Astrocyte (in vitro differentiated cells and primary cell): ENCODE data around the gene AOC1. TPM values are rescaled to one million over a fixed set of nuclear protein-coding genes. Genes with fewer than 3 reads are reported as not detected.

Experiments used
- DNase-seq: peaks from one replicate; pipeline ENCODE4 v3.0.0-alpha.2; 2010; ENCODE audit warnings: low read depth
- FAIRE-seq: peaks from 2 replicates; lab custom pipeline; 2011; peaks lifted over from hg19 to GRCh38; lab: Jason Lieb, UNC
- H2AFZ ChIP-seq: 2 replicates; pipeline ENCODE4 v1.6.0; 2012; ENCODE audit warnings: low read depth, low read length, inconsistent platforms
- H3K27ac ChIP-seq: 2 replicates; pipeline ENCODE4 v1.5.1; 2011; ENCODE audit warnings: low read depth, low read length, inconsistent platforms
- H3K27me3 ChIP-seq: 2 replicates; pipeline ENCODE4 v1.6.0; 2011; ENCODE audit warnings: low read length, inconsistent platforms; ENCODE audit not compliant: insufficient read depth
- H3K36me3 ChIP-seq: 2 replicates; pipeline ENCODE4 v1.5.1; 2011; ENCODE audit warnings: low read length, inconsistent platforms; ENCODE audit not compliant: insufficient read depth
- H3K4me1 ChIP-seq: 2 replicates; pipeline ENCODE4 v1.5.1; 2011; ENCODE audit warnings: low read length, inconsistent platforms; ENCODE audit not compliant: insufficient read depth
- H3K4me2 ChIP-seq: 2 replicates; pipeline ENCODE4 v1.6.0; 2012; ENCODE audit warnings: low read length, inconsistent platforms
- H3K4me3 ChIP-seq: 2 replicates; pipeline ENCODE4 v1.5.1; 2011; ENCODE audit warnings: low read depth, mild to moderate bottlenecking, low read length, inconsistent platforms; ENCODE audit not compliant: insufficient read depth
- H3K79me2 ChIP-seq: 2 replicates; pipeline ENCODE4 v1.6.0; 2012; ENCODE audit warnings: mild to moderate bottlenecking, low read length, inconsistent platforms; ENCODE audit not compliant: insufficient read depth
- H3K9ac ChIP-seq: 2 replicates; pipeline ENCODE4 v1.6.0; 2012; ENCODE audit warnings: mild to moderate bottlenecking, low read length, inconsistent platforms
- H3K9me3 ChIP-seq: 2 replicates; pipeline ENCODE4 v1.5.1; 2012; ENCODE audit warnings: low read depth, mild to moderate bottlenecking, low read length, inconsistent platforms; ENCODE audit not compliant: insufficient read depth
- H4K20me1 ChIP-seq: 2 replicates; pipeline ENCODE4 v1.6.0; 2012; ENCODE audit warnings: low read length, inconsistent platforms; ENCODE audit not compliant: insufficient read depth
- H3K27ac Mint-ChIP-seq: one replicate; pipeline ENCODE4 v1.8.0; 2021; ENCODE audit warnings: mild to moderate bottlenecking, mixed read lengths; ENCODE audit not compliant: unreplicated experiment
- H3K27me3 Mint-ChIP-seq: one replicate; pipeline ENCODE4 v1.8.0; 2021; ENCODE audit warnings: low read depth, mixed read lengths; ENCODE audit not compliant: unreplicated experiment
- H3K36me3 Mint-ChIP-seq: one replicate; pipeline ENCODE4 v1.8.0; 2021; ENCODE audit warnings: low read depth, mixed read lengths; ENCODE audit not compliant: unreplicated experiment
- H3K4me1 Mint-ChIP-seq: one replicate; pipeline ENCODE4 v1.8.0; 2021; ENCODE audit warnings: low read depth, mixed read lengths; ENCODE audit not compliant: unreplicated experiment
- H3K4me3 Mint-ChIP-seq: one replicate; pipeline ENCODE4 v1.8.0; 2021; ENCODE audit warnings: mild to moderate bottlenecking, moderate library complexity, mixed read lengths; ENCODE audit not compliant: unreplicated experiment
- H3K9me3 Mint-ChIP-seq: one replicate; pipeline ENCODE4 v1.8.0; 2021; ENCODE audit warnings: mild to moderate bottlenecking, mixed read lengths; ENCODE audit not compliant: unreplicated experiment
- EZH2 ChIP-seq: IDR thresholded peaks from 2 replicates; pipeline ENCODE4 v1.6.1; 2012; ENCODE audit warnings: mild to moderate bottlenecking, low read length, inconsistent platforms; ENCODE audit not compliant: insufficient read depth
- total RNA-seq: library from RNA; stranded (reverse); gene quantifications from 2 replicates; pipeline ENCODE4 v1.2.1, GENCODE V29; 2021
- TF ChIP-seq, protein P1 (sequence below): IDR thresholded peaks from 2 replicates; pipeline ENCODE4 v1.5.1; 2011; ENCODE audit warnings: low read depth, mild to moderate bottlenecking, inconsistent platforms, low read length, moderate library complexity; ENCODE audit not compliant: insufficient read depth

The AOC1 gene
- total RNA-seq, 1 donor from 2014 or later = not detected

DNA sequence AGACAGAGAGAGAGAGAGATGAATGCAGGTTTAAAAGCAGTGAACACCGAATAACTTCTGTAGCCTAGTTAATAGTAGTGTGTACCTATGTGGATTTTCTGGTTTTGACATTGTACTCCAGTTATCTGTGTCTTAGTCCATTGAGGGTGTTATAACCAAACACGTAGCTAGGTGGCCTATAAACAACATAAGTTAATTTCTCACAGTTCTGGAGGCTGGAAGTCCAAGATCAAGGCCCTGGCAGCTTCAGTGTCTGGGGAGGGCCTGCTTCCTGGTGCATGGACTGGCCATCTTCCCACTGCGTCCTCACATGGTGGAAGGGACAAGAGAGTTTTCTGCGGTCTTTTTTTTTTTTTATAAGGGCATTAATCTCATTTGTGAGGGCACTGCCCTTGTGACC is 23.5 kb downstream of the AOC1 start:
- no peak overlapping the region for H2AFZ ChIP-seq
- no peaks in the 10 kb centered on the region for H3K79me2 ChIP-seq
- H3K4me3 Mint-ChIP-seq = no peak overlapping the region
- no peaks in the 10 kb centered on the region for H3K27me3 Mint-ChIP-seq
- no peak overlapping the region for H3K27ac Mint-ChIP-seq
- no peaks in the 10 kb centered on the region for H4K20me1 ChIP-seq
- no peak overlapping the region for H3K9ac ChIP-seq
- no peaks in the 10 kb centered on the region for H3K36me3 ChIP-seq
- no peak for DNase-seq
- TF ChIP-seq, protein P1, sequence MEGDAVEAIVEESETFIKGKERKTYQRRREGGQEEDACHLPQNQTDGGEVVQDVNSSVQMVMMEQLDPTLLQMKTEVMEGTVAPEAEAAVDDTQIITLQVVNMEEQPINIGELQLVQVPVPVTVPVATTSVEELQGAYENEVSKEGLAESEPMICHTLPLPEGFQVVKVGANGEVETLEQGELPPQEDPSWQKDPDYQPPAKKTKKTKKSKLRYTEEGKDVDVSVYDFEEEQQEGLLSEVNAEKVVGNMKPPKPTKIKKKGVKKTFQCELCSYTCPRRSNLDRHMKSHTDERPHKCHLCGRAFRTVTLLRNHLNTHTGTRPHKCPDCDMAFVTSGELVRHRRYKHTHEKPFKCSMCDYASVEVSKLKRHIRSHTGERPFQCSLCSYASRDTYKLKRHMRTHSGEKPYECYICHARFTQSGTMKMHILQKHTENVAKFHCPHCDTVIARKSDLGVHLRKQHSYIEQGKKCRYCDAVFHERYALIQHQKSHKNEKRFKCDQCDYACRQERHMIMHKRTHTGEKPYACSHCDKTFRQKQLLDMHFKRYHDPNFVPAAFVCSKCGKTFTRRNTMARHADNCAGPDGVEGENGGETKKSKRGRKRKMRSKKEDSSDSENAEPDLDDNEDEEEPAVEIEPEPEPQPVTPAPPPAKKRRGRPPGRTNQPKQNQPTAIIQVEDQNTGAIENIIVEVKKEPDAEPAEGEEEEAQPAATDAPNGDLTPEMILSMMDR = no peak
- TF ChIP-seq EZH2 = no peak
- H3K4me2 ChIP-seq = no peak overlapping the region
- peaks cover 6% of the 10 kb centered on the region for H3K4me1 ChIP-seq
- no peaks in the 10 kb centered on the region for H3K36me3 Mint-ChIP-seq
- no peak for FAIRE-seq
- peaks cover 2% of the 10 kb centered on the region for H3K9me3 Mint-ChIP-seq
- H3K27me3 ChIP-seq = no peaks in the 10 kb centered on the region
- H3K9me3 ChIP-seq = no peaks in the 10 kb centered on the region
- no peak overlapping the region for H3K4me3 ChIP-seq
- H3K27ac ChIP-seq = no peak overlapping the region
- peaks cover 13% of the 10 kb centered on the region for H3K4me1 Mint-ChIP-seq

DNA sequence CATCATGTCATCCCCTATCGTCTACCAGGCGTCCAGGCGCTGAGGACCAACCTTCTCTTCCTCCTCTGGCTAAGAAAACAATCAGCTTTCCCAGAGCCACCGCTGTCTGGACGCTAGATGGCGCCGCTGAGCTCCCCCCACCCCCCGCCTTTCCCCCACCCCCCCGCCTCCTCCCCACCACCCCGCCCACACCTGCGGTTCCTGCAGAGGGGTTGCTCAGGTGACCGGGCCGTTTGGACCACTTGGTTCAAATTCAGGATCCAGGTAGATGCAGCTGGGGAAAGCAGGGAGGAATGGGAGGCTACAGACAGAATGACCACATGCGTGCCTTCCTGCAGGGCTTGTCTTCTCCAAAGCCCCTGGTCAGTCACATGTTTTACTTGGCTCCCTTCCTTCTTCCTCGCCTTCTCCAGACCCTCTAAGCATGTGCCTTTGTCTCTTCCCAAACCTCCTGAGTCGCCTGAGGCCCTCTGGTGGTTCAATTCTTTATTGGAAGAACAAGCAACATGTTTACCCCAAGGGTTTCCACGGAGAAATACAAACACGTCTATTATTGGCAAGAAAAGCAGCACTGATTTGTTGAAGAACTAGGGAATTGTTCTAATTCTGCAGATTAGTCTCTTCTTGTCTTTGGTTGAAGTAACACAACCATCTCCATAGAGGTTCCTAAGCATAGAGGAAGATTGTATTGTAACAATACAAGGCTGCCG is 24.7 kb downstream of the AOC1 start:
- no peak for FAIRE-seq
- peak; percentile 56 for DNase-seq
- H3K4me1 ChIP-seq = peaks cover 6% of the 10 kb centered on the region
- H3K79me2 ChIP-seq = no peaks in the 10 kb centered on the region
- Mint-ChIP-seq H3K36me3 (no peaks in the 10 kb centered on the region), H3K27ac (peak overlapping the region; percentile 53), H3K4me1 (peaks cover 13% of the 10 kb centered on the region), H3K27me3 (no peaks in the 10 kb centered on the region), H3K9me3 (peaks cover 3% of the 10 kb centered on the region), H3K4me3 (no peak overlapping the region)
- no peaks in the 10 kb centered on the region for H3K9me3 ChIP-seq
- no peaks in the 10 kb centered on the region for H3K27me3 ChIP-seq
- H4K20me1 ChIP-seq = no peaks in the 10 kb centered on the region
- H3K4me3 ChIP-seq = no peak overlapping the region
- TF ChIP-seq, protein P1 = peak; percentile 53
- no peak for TF ChIP-seq EZH2
- peak overlapping the region; percentile 9 for H2AFZ ChIP-seq
- no peaks in the 10 kb centered on the region for H3K36me3 ChIP-seq
- H3K4me2 ChIP-seq = no peak overlapping the region
- H3K9ac ChIP-seq = no peak overlapping the region
- H3K27ac ChIP-seq = no peak overlapping the region

DNA sequence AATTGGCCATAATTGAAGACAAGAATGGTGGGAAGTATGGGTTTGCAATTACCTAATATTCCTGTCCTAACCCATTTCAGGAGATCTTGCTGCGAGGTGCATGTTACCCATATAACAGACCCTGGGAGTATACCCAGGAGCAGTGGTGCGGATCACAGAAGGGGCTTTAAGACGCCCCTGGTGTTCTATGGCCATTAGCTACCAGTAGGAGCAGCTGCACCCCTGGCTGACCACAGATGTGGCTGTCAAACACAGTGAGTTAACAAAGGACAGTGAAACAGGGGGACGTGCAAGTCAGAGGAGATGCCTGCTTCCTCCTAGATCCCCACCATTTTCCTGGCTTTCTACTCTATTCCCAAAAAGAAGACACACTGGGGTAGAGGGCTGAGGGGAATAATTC is 25.2 kb downstream of the AOC1 start:
- Mint-ChIP-seq H3K27me3 (no peaks in the 10 kb centered on the region), H3K36me3 (peaks cover 2% of the 10 kb centered on the region), H3K27ac (peak overlapping the region; percentile 53), H3K4me1 (peaks cover 13% of the 10 kb centered on the region), H3K4me3 (no peak overlapping the region), H3K9me3 (peaks cover 7% of the 10 kb centered on the region)
- Histone ChIP-seq H3K9ac (no peak overlapping the region), H3K4me2 (no peak overlapping the region), H3K79me2 (no peaks in the 10 kb centered on the region), H3K27me3 (no peaks in the 10 kb centered on the region), H2AFZ (no peak overlapping the region), H4K20me1 (no peaks in the 10 kb centered on the region), H3K36me3 (no peaks in the 10 kb centered on the region), H3K9me3 (no peaks in the 10 kb centered on the region), H3K4me3 (no peak overlapping the region), H3K27ac (no peak overlapping the region), H3K4me1 (peaks cover 6% of the 10 kb centered on the region)
- TF ChIP-seq, protein P1 = no peak
- no peak for TF ChIP-seq EZH2
- FAIRE-seq (no peak), DNase-seq (no peak)
